Measurements from ENCODE around the gene MED13L.

GRCh38 chr12:116199160-116199706, 78.3 kb downstream of the MED13L start:
- TF ChIP-seq GABPA (IDR thresholded peaks at IDR 0.05; ENCODE audit: low read depth) = no peak
- no peak for TF ChIP-seq POLR2AphosphoS5 (IDR thresholded peaks at IDR 0.05; ENCODE audit: low read depth, low read length)
- TF ChIP-seq FOXM1 (IDR thresholded peaks at IDR 0.05; ENCODE audit: low read depth) = no peak
- TF ChIP-seq MAX (IDR thresholded peaks at IDR 0.05; ENCODE audit: low read depth) = no peak
- TF ChIP-seq CTCF (IDR thresholded peaks at IDR 0.05) = no peak
- TF ChIP-seq EZH2phosphoT487 (IDR thresholded peaks at IDR 0.05; ENCODE audit: borderline replicate concordance, low read depth) = no peak

Data from SK-N-SH (cell line).